PC-9 (cell line): Measurements from ENCODE around the gene P2RX6.

Source experiments
- EZH2 ChIP-seq: fragments of 200-600 bp; sonication (generic); IDR thresholded peaks from 2 replicates; pipeline ENCODE4 v1.8.0; 2017; ENCODE audit warnings: antibody characterized with exemption, low read depth
- TF ChIP-seq, protein P1 (sequence below): fragments of 200-600 bp; sonication (generic); conservative IDR thresholded peaks from 2 replicates; pipeline ENCODE4 v1.6.1; 2017; ENCODE audit warnings: mixed run types, antibody characterized with exemption, mild to moderate bottlenecking, moderate library complexity

DNA sequence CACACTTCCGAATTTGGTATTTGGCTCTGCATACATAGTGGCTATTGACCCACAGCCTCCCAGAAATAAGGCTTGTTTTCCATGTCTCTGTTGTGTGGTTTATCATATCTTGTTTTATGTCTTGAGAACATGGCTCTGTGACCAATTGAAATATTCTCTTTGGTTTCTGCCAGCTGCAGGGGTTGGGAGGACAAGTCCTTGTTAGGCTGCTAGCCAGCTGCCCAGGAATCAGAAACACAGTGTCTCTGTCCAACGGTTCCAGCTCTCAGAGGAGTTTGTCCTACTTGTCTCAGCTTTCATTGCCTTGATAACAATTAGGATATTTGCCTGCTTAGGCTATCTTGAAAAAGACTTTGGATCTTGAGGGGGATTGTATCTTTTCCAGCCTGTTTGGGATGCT, 23.4 kb downstream of the P2RX6 start:
- TF ChIP-seq, protein P1, sequence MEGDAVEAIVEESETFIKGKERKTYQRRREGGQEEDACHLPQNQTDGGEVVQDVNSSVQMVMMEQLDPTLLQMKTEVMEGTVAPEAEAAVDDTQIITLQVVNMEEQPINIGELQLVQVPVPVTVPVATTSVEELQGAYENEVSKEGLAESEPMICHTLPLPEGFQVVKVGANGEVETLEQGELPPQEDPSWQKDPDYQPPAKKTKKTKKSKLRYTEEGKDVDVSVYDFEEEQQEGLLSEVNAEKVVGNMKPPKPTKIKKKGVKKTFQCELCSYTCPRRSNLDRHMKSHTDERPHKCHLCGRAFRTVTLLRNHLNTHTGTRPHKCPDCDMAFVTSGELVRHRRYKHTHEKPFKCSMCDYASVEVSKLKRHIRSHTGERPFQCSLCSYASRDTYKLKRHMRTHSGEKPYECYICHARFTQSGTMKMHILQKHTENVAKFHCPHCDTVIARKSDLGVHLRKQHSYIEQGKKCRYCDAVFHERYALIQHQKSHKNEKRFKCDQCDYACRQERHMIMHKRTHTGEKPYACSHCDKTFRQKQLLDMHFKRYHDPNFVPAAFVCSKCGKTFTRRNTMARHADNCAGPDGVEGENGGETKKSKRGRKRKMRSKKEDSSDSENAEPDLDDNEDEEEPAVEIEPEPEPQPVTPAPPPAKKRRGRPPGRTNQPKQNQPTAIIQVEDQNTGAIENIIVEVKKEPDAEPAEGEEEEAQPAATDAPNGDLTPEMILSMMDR = no peak
- TF ChIP-seq EZH2 = no peak
